GM19467 (cell line): ENCODE measurements around the gene GGTLC3.
"Not testable (repeated sequence)": the region's sequence is repeated elsewhere in the genome, so short reads cannot be mapped to it uniquely, and the experiment has no call there.

Source experiments
- ATAC-seq: cut with Tn5 transposase; IDR thresholded peaks from one replicate; pipeline ENCODE4 v1.9.1; 2021; ENCODE audit warnings: mild to moderate bottlenecking, moderate library complexity; ENCODE audit not compliant: unreplicated experiment

The GGTLC3 gene

DNA sequence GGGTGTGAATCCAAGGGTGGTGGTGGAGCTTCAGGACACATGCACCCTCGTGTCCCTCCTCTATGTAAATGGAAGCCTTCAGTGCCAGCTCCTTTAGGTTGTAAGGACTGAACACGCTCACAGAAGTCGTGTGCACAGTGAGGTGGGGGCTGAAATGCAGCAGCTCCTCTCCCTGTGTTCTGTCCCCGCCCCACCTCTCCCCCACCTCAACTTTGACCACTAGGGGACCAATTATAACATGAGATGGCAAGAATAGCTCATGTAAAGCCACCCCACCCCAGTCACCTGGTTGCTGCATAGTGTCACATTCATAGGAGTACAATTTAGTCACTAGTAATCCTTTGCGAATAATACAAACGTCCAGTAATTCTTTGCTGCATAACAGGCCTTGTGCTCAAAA, 4.8 kb upstream of the GGTLC3 start:
- ATAC-seq = not testable (repeated sequence)

DNA sequence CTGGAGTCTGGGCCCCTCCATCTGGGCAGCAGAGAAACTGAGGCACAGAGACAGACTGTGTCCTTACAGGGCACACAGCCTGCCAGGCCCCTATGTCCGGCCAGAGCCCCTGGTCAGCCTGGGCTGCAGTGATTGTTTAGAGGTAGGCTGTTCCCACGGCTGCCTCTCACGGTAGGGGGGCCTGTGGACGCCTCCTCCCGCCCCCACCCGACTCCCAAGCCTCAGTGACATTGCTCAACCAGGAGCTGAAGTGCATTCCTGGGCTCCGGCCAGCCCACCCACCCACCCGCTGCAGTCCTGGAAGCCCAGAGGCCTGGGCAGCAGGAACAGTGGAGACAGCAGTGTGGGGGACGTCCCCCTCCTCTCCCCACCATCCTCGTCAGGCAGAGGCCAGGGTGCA, 4.5 kb downstream of the GGTLC3 start:
- not testable (repeated sequence) for ATAC-seq

DNA sequence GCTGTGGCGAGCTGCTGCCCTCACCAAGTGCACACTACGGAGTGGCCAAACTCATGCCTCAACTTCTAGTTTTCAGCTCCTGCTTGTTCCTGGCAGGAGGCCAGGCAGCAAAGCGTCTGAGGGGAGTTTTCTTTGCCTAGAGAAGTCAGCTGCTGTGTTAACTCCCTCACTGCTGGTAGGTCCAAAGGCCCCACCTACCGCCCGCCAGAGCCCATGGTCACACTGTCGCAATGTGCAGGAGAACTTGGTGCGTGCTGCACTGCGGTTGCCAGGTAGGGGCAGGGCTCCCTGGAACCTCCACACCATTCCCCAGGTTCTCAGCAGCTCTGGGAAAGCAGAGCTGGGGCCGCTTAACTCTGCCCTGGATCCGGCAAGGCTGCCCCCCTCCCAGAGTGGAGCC, 5.6 kb downstream of the GGTLC3 start:
- not testable (repeated sequence) for ATAC-seq

DNA sequence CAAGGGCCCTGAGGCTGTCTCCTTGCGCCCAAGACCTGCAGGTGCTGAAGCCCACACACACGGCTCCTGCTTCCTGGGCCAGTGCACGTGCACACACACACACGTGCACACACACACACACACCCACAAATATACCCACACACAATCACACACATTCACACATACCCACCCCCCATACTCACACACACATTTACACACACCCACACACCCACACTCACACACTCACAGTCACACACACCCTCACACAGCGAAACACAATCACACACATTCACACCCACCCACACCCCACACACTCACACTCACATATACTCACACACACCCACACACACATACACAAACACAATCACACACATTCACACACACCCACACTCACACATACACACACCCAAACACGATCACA, 6.6 kb downstream of the GGTLC3 start:
- not testable (repeated sequence) for ATAC-seq

DNA sequence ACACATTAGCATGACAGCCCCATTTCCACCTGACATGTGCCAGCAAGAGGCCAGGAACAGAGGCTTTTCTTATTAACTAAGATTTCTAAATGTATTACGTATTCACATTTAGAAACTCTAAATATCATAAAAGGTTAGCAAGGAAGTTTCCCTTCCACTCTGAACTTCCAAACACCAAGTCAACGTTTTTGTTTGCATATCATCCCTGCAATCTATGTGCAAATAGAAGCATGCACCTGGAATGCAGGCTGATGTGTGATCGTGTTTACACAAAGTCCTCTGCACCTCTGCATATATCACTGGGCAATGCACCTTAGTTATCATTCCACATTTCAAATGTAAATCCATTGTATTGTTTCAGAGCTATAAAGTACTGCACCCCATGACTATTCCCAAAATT, 21.7 kb downstream of the GGTLC3 start:
- ATAC-seq = not testable (repeated sequence)
